Keratinocyte (primary cell): ENCODE results near the gene AEBP1. TPM values are rescaled to one million over a fixed set of nuclear protein-coding genes. Genes with fewer than 3 reads are reported as not detected.

Experiments used
- DNase-seq: peaks from one replicate; pipeline ENCODE4 v3.0.0-alpha.2; 2011; ENCODE audit warnings: low read depth, missing footprints, low spot score
- FAIRE-seq: peaks from 2 replicates; lab custom pipeline; 2011; peaks lifted over from hg19 to GRCh38; lab: Jason Lieb, UNC
- H2AFZ ChIP-seq: 2 replicates; pipeline ENCODE4 v1.6.0; 2012; ENCODE audit warnings: low read length, control low read depth, inconsistent platforms; ENCODE audit not compliant: control insufficient read depth
- H3K27ac ChIP-seq: 2 replicates; pipeline ENCODE4 v1.5.1; 2011; ENCODE audit warnings: low read length; ENCODE audit not compliant: control insufficient read depth, insufficient read depth
- H3K27me3 ChIP-seq: 3 replicates; pipeline ENCODE4 v1.6.0; 2011; ENCODE audit warnings: low read length; ENCODE audit not compliant: control insufficient read depth, insufficient read depth; ENCODE audit errors: extremely low read depth
- H3K36me3 ChIP-seq, 2 experiments: 2 replicates in 1 of 2; 3 replicates in 1 of 2; pipeline ENCODE4 v1.5.1; 2011; ENCODE audit warnings: low read length in 2 of 2, mild to moderate bottlenecking in 1 of 2; ENCODE audit not compliant: control insufficient read depth in 2 of 2, insufficient read depth in 2 of 2; ENCODE audit errors: extremely low read depth in 1 of 2
- H3K4me1 ChIP-seq: 3 replicates; pipeline ENCODE4 v1.5.1; 2011; ENCODE audit warnings: low read length; ENCODE audit not compliant: control insufficient read depth, insufficient read depth; ENCODE audit errors: extremely low read depth
- H3K4me2 ChIP-seq: 3 replicates; pipeline ENCODE4 v1.6.0; 2011; ENCODE audit warnings: low read depth, low read length; ENCODE audit not compliant: control insufficient read depth, insufficient read depth; ENCODE audit errors: extremely low read depth
- H3K4me3 ChIP-seq, 3 experiments: fragments of 200-600 bp in 1 of 3; sonication (generic) in 1 of 3; 2 replicates in 2 of 3; 3 replicates in 1 of 3; pipeline ENCODE4 v1.5.1; 2011 to 2016; ENCODE audit warnings: low read length in 3 of 3, mild to moderate bottlenecking in 3 of 3, control low read depth in 2 of 3, inconsistent platforms in 1 of 3, low read depth in 1 of 3, mixed read lengths in 1 of 3, mixed run types in 1 of 3, moderate library complexity in 1 of 3; ENCODE audit not compliant: control insufficient read depth in 2 of 3, insufficient read depth in 2 of 3; ENCODE audit errors: extremely low read depth in 1 of 3
- H3K79me2 ChIP-seq: 2 replicates; pipeline ENCODE4 v1.6.0; 2012; ENCODE audit warnings: low read length; ENCODE audit not compliant: control insufficient read depth, insufficient read depth
- H3K9ac ChIP-seq: 3 replicates; pipeline ENCODE4 v1.6.0; 2011; ENCODE audit warnings: low read length; ENCODE audit not compliant: control insufficient read depth, insufficient read depth; ENCODE audit errors: extremely low read depth
- H3K9me1 ChIP-seq: 3 replicates; pipeline ENCODE4 v1.6.0; 2011; ENCODE audit warnings: low read length; ENCODE audit not compliant: control insufficient read depth, insufficient read depth; ENCODE audit errors: extremely low read depth
- H3K9me3 ChIP-seq: 2 replicates; pipeline ENCODE4 v1.5.1; 2012; ENCODE audit warnings: low read depth, low read length; ENCODE audit not compliant: control insufficient read depth
- H4K20me1 ChIP-seq: 3 replicates; pipeline ENCODE4 v1.6.0; 2011; ENCODE audit warnings: low read length; ENCODE audit not compliant: control insufficient read depth, insufficient read depth; ENCODE audit errors: extremely low read depth
- EZH2 ChIP-seq: IDR thresholded peaks from one replicate; pipeline ENCODE4 v1.6.1; 2012; ENCODE audit warnings: inconsistent platforms, mild to moderate bottlenecking, low read length, moderate library complexity
- dilution Hi-C: fragments of 300-500 bp; cut with MboI; formaldehyde crosslinking; loops from one replicate; pipeline ENCODE4 v1.7.0; 2020; ENCODE audit warnings: low sequenced_read_pairs; ENCODE audit not compliant: extremely low pct_ligation_motif_present
- polyA plus RNA-seq, 5 experiments: library from polyadenylated mRNA; depleted of rRNA in 3 of 5; stranded (reverse) in 3 of 5; stranded (forward) in 1 of 5; unstranded in 1 of 5; fragments of >200 nt; gene quantifications; 1 replicate in 1 of 5; 2 replicates in 3 of 5; 3 replicates in 1 of 5; pipeline versions ENCODE4 v1.2.1 to v1.2.3, GENCODE V29; 2011 to 2012; ENCODE audit warnings: missing spikeins in 2 of 5, low read depth in 1 of 5, low replicate concordance in 1 of 5
- TF ChIP-seq, protein P1 (sequence below), 3 experiments: IDR thresholded peaks in 1 of 3; conservative IDR thresholded peaks in 1 of 3; optimal IDR thresholded peaks in 1 of 3; 2 replicates in 2 of 3; 3 replicates in 1 of 3; pipeline versions ENCODE3 to v1.5.1; 2011; ENCODE audit warnings: low read length in 3 of 3, mild to moderate bottlenecking in 3 of 3, moderate library complexity in 2 of 3, control low read depth in 1 of 3, inconsistent platforms in 1 of 3; ENCODE audit not compliant: insufficient read depth in 2 of 3; ENCODE audit errors: extremely low read depth in 1 of 3

AEBP1 gene
- polyA plus RNA-seq, 1 donor (not counting 4 experiments of a cell fraction or from before 2014, with no cell fraction given): 0.03 TPM

DNA sequence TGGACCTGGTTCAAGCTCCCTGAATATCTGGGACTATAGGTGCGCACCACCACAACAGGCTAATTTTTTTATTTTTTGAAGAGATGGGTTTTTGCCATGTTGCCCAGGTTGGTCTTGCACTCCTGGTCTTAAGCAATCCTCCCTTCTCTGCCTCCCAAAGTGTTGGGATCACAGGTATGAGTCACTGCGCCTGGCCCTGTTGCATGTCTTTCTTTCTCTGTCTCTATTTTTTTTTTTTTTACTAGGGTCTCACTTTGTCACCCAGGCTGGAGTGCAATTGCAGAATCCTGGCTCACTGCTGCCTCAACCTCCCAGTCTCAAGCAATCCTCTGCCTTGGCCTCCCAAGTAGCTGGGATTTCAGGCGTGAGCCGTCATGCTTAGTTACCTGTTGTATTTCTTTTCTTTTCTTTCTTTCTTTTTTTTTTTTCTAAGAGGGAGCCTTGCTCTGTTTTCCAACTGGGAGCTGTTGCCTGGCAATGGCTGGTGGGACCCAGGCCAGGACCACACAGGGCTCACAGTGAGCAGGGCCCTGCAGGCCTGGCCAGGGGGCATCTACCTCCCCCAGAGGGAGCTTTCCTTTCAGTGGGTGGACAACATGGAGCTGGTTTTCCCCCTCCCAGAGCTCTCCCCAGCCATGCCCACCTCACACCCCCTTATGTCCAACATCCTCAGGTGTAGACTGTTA, 30.9 kb downstream of the AEBP1 start:
- no peak overlapping the region for H2AFZ ChIP-seq
- no peaks in the 10 kb centered on the region for H3K9me1 ChIP-seq
- H3K4me2 ChIP-seq: no peak overlapping the region
- no peaks in the 10 kb centered on the region for H3K36me3 ChIP-seq
- no peak overlapping the region for H3K4me3 ChIP-seq
- H3K4me1 ChIP-seq: no peaks in the 10 kb centered on the region
- DNase-seq: no peak
- H3K9ac ChIP-seq: no peak overlapping the region
- H3K27ac ChIP-seq: no peak overlapping the region
- no peaks in the 10 kb centered on the region for H4K20me1 ChIP-seq
- no peaks in the 10 kb centered on the region for H3K79me2 ChIP-seq
- no peak for FAIRE-seq
- peaks cover 6% of the 10 kb centered on the region for H3K27me3 ChIP-seq
- TF ChIP-seq, protein P1, sequence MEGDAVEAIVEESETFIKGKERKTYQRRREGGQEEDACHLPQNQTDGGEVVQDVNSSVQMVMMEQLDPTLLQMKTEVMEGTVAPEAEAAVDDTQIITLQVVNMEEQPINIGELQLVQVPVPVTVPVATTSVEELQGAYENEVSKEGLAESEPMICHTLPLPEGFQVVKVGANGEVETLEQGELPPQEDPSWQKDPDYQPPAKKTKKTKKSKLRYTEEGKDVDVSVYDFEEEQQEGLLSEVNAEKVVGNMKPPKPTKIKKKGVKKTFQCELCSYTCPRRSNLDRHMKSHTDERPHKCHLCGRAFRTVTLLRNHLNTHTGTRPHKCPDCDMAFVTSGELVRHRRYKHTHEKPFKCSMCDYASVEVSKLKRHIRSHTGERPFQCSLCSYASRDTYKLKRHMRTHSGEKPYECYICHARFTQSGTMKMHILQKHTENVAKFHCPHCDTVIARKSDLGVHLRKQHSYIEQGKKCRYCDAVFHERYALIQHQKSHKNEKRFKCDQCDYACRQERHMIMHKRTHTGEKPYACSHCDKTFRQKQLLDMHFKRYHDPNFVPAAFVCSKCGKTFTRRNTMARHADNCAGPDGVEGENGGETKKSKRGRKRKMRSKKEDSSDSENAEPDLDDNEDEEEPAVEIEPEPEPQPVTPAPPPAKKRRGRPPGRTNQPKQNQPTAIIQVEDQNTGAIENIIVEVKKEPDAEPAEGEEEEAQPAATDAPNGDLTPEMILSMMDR (optimal IDR thresholded peaks at IDR 0.05 in 1 of 3, IDR thresholded peaks at IDR 0.05 in 1 of 3, conservative IDR thresholded peaks at IDR 0.05 in 1 of 3; ENCODE audit: extremely low read depth in 1 of 3, insufficient read depth in 2 of 3, low read length in 3 of 3): no peak
- no peak for TF ChIP-seq EZH2
- no peaks in the 10 kb centered on the region for H3K9me3 ChIP-seq
- dilution Hi-C loops: no loop called here

DNA sequence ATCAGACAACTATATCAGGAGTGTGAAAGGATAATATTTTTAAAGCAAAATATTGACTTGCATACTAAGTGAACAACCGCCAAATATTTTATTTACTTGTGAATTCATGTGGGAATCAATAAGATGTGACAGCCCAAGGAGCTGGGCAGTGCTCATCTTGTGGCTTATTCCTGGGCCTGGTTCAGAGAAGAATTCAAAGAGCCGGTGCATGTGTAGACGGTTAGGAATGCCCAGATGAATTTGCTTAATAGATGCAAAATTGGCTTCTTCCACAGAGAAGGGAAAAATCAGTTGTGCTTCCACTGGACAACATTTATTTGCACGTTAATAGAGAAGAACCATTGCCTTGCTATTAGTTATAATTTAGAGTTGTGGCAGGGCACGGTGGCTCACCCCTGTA, 32.6 kb downstream of the AEBP1 start:
- dilution Hi-C loops: no loop called here

More for the DNA sequence above, 32.6 kb downstream of the AEBP1 start:
- FAIRE-seq (no peak), DNase-seq (no peak)
- H3K4me1 ChIP-seq: no peaks in the 10 kb centered on the region
- no peak overlapping the region for H3K27ac ChIP-seq
- peaks cover 9% of the 10 kb centered on the region for H3K27me3 ChIP-seq
- H3K4me3 ChIP-seq: no peak overlapping the region
- no peaks in the 10 kb centered on the region for H3K79me2 ChIP-seq
- H3K9me3 ChIP-seq: no peaks in the 10 kb centered on the region
- H2AFZ ChIP-seq: no peak overlapping the region
- H3K4me2 ChIP-seq: no peak overlapping the region
- H3K36me3 ChIP-seq: no peaks in the 10 kb centered on the region
- TF ChIP-seq EZH2: no peak
- TF ChIP-seq, protein P1 (optimal IDR thresholded peaks at IDR 0.05 in 1 of 3, IDR thresholded peaks at IDR 0.05 in 1 of 3, conservative IDR thresholded peaks at IDR 0.05 in 1 of 3; ENCODE audit: extremely low read depth in 1 of 3, insufficient read depth in 2 of 3, low read length in 3 of 3): no peak
- H4K20me1 ChIP-seq: no peaks in the 10 kb centered on the region
- no peak overlapping the region for H3K9ac ChIP-seq
- no peaks in the 10 kb centered on the region for H3K9me1 ChIP-seq
